ENCODE results near the gene OR1K1.
A peak's percentile ranks its signal among the peaks of the same experiment; 100 is the strongest.
"Not testable (repeated sequence)": the region's sequence is repeated elsewhere in the genome, so short reads cannot be mapped to it uniquely, and the experiment has no call there.

The OR1K1 gene

DNA sequence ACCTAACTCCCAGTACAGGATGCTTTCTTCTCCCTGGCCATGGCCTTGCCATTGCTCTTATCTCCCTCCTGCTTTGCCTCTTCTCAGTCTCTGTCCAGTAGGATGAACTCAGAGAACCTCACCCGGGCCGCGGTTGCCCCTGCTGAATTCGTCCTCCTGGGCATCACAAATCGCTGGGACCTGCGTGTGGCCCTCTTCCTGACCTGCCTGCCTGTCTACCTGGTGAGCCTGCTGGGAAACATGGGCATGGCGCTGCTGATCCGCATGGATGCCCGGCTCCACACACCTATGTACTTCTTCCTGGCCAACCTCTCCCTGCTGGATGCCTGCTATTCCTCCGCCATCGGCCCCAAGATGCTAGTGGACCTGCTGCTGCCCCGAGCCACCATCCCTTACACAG, 11.1 kb upstream of the OR1K1 start, which contains the start of gene OR5C1:
OR5C1 (plus strand) TSS at position 103 of the 400 bp plus-strand sequence; CDS start at position 103, 0 bp downstream.
- H3K4me3 ChIP-seq, result no peak within 1 kb of the TSS
- H3K4me1 ChIP-seq, result no peaks in the 10 kb centered on the region
- H3K36me3 ChIP-seq, result no peaks in the 10 kb centered on the region
- H3K27me3 ChIP-seq, result no peaks in the 10 kb centered on the region
- H3K9me3 ChIP-seq, result no peaks in the 10 kb centered on the region
- H4K20me1 ChIP-seq, result no peaks in the 10 kb centered on the region
- no peak within 1 kb of the TSS for H3K27ac ChIP-seq
- TF ChIP-seq Cebpa-rat (IDR thresholded peaks at IDR 0.05), result no peak
- no peak within 1 kb of the TSS for H3K9ac ChIP-seq
- no peak within 1 kb of the TSS for H3K4me2 ChIP-seq

DNA sequence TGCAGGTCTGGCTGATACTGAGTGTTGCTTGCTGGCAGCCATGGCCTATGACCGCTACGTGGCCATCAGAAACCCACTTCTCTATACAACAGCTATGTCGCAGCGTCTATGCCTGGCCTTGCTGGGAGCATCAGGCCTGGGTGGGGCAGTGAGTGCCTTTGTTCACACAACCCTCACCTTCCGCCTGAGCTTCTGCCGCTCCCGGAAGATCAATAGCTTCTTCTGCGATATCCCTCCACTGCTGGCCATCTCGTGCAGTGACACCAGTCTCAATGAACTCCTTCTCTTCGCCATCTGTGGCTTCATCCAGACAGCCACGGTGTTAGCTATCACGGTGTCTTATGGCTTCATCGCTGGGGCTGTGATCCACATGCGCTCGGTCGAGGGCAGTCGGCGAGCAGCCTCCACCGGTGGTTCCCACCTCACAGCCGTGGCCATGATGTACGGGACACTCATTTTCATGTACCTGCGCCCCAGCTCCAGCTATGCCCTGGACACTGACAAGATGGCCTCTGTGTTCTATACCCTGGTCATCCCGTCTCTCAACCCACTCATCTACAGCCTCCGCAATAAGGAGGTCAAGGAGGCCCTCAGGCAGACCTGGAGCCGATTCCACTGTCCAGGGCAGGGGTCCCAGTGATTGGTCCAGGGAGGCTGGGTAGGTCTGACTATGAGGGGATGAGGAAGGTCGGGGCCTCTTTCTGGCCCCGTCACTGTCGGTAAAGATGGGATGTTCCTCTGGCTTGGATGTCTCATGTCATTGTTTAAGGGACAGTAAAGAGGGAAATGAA, 10.5 kb upstream of the OR1K1 start:
- H3K4me3 ChIP-seq, result no peak overlapping the region
- no peaks in the 10 kb centered on the region for H3K27me3 ChIP-seq
- no peaks in the 10 kb centered on the region for H4K20me1 ChIP-seq
- no peaks in the 10 kb centered on the region for H3K36me3 ChIP-seq
- TF ChIP-seq Cebpa-rat (IDR thresholded peaks at IDR 0.05), result no peak
- H3K4me2 ChIP-seq, result no peak overlapping the region
- no peaks in the 10 kb centered on the region for H3K4me1 ChIP-seq
- no peak overlapping the region for H3K9ac ChIP-seq
- no peaks in the 10 kb centered on the region for H3K9me3 ChIP-seq
- no peak overlapping the region for H3K27ac ChIP-seq

DNA sequence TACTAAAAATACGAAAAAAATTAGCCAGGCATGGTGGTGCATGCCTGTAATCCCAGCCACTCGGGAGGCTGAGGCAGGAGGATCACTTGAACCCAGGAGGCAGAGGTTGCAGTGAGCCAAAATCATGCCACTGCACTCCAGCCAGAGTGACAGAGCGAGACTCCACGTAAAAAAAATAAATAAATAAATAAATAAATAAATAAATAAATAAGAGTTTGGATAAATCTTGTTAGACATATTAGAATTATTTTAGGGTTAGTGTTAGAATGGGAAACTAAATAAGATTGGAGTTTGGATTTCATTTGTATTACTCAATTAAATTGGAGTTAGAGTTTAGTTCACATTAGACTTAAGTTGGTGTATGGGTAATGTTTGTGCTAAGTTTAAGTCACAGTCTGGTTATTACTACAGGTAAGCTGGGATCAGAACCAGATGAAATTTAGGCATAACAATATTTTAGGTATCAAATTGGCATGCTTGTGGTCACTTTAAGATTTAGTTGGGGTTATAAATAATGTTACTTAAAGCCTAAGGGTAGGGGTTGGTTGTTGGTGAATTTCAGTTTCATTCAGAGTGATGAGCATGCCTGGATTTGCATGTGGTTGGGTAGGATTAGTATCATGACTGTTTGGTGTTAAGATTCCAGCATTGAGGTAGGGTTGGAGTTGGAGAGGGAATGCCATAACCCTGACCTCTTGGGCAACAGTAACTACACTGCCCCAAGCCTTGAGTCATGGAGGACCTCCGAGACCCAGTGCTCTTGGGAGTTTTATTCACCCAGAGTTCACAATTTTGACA, 7.9 kb upstream of the OR1K1 start:
- Histone ChIP-seq H3K9me3 (no peaks in the 10 kb centered on the region), H3K27me3 (no peaks in the 10 kb centered on the region), H4K20me1 (no peaks in the 10 kb centered on the region), H3K4me3 (no peak overlapping the region), H3K27ac (no peak overlapping the region), H3K4me2 (no peak overlapping the region), H3K4me1 (no peaks in the 10 kb centered on the region), H3K36me3 (no peaks in the 10 kb centered on the region), H3K9ac (no peak overlapping the region)
- TF ChIP-seq Cebpa-rat (IDR thresholded peaks at IDR 0.05), result no peak

DNA sequence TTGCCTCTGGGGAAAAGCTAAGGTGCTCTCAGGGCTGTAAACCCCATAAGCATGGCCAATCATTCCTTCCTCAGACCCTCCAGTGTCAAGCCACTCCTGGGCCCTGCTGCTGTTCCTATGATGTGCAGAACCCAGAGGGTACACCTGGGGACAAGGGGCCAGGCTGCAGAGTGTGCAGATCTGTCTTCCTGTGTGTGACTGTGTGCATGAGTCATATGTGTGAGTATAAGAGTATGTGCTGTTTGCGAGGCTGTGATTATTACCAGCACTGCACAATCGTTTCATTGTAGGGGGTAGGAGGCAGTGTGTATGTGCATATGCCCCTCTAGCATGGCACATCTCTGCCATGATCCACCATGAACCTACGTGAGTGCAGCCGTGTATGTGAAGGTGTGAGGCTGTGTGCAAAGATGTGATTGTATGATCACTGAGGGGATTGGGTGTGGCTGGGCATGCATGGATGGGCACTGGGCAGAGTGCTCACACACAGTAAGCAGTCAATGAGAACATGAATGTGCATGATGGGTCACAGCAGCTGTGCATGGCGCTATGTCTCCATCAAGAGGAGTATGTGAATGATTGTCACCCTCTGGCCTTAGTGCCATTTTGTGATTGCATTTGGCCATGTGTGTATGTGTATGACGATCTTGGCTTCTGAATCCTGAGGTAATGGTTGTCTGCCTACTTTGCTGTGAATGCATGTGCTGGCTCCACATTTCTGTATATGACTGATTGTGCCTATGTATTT, 2.4 kb upstream of the OR1K1 start:
- H3K27me3 ChIP-seq, result no peaks in the 10 kb centered on the region
- no peaks in the 10 kb centered on the region for H4K20me1 ChIP-seq
- H3K27ac ChIP-seq, result no peak overlapping the region
- no peak overlapping the region for H3K4me3 ChIP-seq
- no peaks in the 10 kb centered on the region for H3K9me3 ChIP-seq
- no peaks in the 10 kb centered on the region for H3K4me1 ChIP-seq
- no peak for TF ChIP-seq Cebpa-rat (IDR thresholded peaks at IDR 0.05)
- H3K4me2 ChIP-seq, result no peak overlapping the region
- H3K9ac ChIP-seq, result no peak overlapping the region
- no peaks in the 10 kb centered on the region for H3K36me3 ChIP-seq

DNA sequence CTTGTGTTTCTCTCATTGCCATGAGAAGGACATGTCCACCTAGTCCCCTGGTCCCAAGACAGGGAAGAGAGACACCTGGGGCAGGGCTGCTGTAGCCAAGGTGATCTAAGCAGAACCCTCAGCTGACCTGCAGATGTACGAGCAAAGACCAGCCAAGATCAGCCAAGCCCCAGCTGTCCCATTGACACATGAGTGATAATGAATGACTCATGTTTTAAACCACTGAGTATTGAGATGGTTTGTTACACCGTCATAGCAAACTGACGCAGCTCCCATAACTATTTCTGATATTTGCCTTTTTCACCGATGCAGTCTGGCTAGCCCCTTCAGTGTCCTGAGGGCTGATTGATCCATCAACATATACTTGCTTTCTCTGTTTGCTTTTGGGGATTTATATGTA, 6.7 kb downstream of the OR1K1 start:
- no peak for TF ChIP-seq Cebpa-rat (IDR thresholded peaks at IDR 0.05)
- no peaks in the 10 kb centered on the region; the same call in 1 of the 2 replicates for H3K9me3 ChIP-seq
- H3K27ac ChIP-seq, result no peak overlapping the region
- H3K4me2 ChIP-seq, result no peak overlapping the region
- H3K9ac ChIP-seq, result no peak overlapping the region
- no peaks in the 10 kb centered on the region for H4K20me1 ChIP-seq
- no peaks in the 10 kb centered on the region for H3K27me3 ChIP-seq
- H3K4me3 ChIP-seq, result no peak overlapping the region
- H3K36me3 ChIP-seq, result no peaks in the 10 kb centered on the region
- H3K4me1 ChIP-seq, result peaks cover 15% of the 10 kb centered on the region

DNA sequence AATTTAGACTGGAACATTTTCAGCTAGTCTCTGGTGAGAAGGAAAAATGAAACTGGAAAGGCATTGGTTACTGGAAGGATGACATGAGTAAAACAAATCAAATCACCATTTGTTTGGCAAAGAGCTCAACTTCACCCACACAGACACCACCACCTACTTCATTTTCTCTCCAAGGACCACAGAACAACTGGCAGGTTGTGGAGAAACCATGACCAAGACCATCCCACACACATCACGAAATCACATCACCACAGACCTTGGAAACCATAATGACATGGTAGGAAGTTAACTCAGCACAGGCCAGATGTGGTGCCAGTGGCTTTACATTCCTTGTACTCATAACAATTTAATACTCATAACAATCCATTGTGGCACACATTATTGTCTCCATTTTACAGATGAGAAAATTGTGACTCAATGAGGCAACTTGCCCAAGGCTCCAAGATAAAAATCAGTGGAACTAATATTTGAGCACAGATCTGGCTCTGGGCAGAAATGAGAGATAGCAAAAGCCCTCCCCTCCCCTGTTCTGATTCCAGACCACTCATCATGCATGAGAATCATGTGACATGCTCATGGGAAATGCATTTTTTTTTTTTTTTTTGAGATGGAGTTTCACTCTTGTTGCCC, 7.5 kb downstream of the OR1K1 start:
- Histone ChIP-seq H4K20me1 (no peaks in the 10 kb centered on the region), H3K9me3 (no peaks in the 10 kb centered on the region; the same call in 1 of the 2 replicates), H3K27ac (no peak overlapping the region), H3K36me3 (no peaks in the 10 kb centered on the region), H3K4me2 (no peak overlapping the region), H3K27me3 (no peaks in the 10 kb centered on the region), H3K9ac (no peak overlapping the region), H3K4me1 (peaks cover 19% of the 10 kb centered on the region), H3K4me3 (no peak overlapping the region)
- TF ChIP-seq Cebpa-rat (IDR thresholded peaks at IDR 0.05), result no peak

DNA sequence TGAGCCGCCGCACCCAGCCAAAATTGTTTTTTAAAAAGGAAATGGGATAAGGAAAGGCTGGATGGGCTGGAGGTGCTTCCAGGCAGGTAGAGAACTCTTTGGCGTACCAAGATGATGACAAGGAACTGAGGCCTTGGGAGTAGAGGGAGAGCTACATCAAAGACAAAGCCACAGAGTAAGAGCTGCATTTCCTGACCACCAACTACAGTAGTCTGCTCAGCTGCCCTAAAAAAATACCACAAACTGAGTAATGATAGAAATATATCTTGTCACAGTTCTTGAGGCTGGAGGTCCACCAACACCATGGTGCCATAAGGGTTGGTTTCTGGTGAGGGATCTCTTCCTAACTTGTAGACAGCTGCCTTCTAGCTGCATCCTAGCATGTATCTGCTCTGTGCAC, 8.2 kb downstream of the OR1K1 start:
- no peak overlapping the region for H3K9ac ChIP-seq
- H3K4me2 ChIP-seq, result peak overlapping the region; percentile 62
- no peaks in the 10 kb centered on the region for H3K27me3 ChIP-seq
- H3K27ac ChIP-seq, result no peak overlapping the region
- no peaks in the 10 kb centered on the region; the same call in 1 of the 2 replicates for H3K9me3 ChIP-seq
- no peak for TF ChIP-seq Cebpa-rat (IDR thresholded peaks at IDR 0.05)
- H3K36me3 ChIP-seq, result no peaks in the 10 kb centered on the region
- H4K20me1 ChIP-seq, result no peaks in the 10 kb centered on the region
- no peak overlapping the region for H3K4me3 ChIP-seq
- peaks cover 24% of the 10 kb centered on the region for H3K4me1 ChIP-seq

DNA sequence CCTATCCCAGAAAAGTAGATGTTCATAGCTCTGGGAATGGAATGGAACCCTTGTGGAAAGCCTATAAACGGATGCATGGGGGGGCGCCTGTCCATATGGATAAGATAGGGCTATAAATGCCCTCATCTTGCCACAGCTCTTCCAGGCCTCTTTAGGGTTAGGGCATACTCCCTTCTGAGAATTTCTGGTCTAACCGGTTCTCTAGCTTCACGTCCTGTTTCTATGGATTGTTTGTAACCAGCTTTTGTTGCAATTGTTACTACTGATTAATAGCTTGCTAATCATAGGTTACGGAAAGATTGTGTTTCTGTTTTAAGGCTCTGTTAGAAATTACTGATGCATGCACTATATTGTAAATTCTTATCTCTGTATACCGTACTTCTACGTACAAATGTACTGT, 9.3 kb downstream of the OR1K1 start:
- H3K27me3 ChIP-seq, H3K9me3 ChIP-seq, H3K4me2 ChIP-seq, H3K36me3 ChIP-seq, H3K27ac ChIP-seq, H3K4me3 ChIP-seq, H3K9ac ChIP-seq, H4K20me1 ChIP-seq: not testable (repeated sequence)
- H3K4me1 ChIP-seq, result peaks cover 29% of the 10 kb centered on the region

DNA sequence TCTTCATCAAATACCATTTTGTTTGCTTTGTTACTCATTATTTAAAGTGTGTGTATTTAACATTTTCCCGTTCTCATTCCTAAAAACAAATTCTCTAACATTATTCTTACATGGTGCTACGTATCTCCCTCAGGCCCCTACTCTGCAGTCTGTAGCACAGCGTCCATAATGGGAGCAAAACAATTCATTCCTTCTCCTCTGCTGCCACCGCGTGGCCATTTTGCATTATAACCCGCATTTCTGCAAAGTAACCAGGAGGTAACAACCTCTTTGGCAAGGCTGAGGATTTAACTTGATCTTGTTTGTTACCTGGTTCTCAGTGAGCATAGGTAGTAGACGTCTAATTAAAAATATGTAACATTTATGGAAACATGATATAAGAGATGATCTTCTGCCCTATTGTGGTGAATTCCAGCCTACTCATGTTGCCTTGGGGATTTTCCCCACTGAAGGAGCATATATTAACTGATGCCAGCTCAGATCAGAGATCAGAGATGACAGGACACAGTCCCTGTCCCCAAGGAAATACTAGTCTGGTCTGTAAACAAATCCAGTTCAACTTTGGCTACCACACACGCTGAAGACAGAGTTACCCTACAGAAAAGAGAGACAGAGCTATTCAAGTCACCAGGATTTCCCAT, 10.5 kb downstream of the OR1K1 start:
- no peak for TF ChIP-seq Cebpa-rat (IDR thresholded peaks at IDR 0.05)
- Histone ChIP-seq H3K27me3 (no peaks in the 10 kb centered on the region), H3K9ac (no peak overlapping the region), H3K9me3 (no peaks in the 10 kb centered on the region; the same call in 1 of the 2 replicates), H3K36me3 (no peaks in the 10 kb centered on the region), H3K27ac (no peak overlapping the region), H4K20me1 (no peaks in the 10 kb centered on the region), H3K4me2 (no peak overlapping the region), H3K4me3 (no peak overlapping the region), H3K4me1 (peaks cover 41% of the 10 kb centered on the region)

All from BLaER1 (cell line).